NCI-H1436 treated with DMSO at 0.1 percent for 48 hours (cell line): ENCODE measurements around the gene DCUN1D4.

Experiments
- DNase-seq: peaks from one replicate; lab custom pipeline; 2025; lab: John Stamatoyannopoulos, UW

DCUN1D4 gene

GRCh38 chr4:51842554-51843308 lies at the start of gene DCUN1D4:
DCUN1D4 (plus strand) TSS chr4:51843153; CDS start chr4:51843243, 90 bp downstream.
- peak; percentile 96 for DNase-seq

- DNase-seq: no peak
Observed at GRCh38 chr4:51820443-51821234, 22.3 kb upstream of the DCUN1D4 start.

DNA sequence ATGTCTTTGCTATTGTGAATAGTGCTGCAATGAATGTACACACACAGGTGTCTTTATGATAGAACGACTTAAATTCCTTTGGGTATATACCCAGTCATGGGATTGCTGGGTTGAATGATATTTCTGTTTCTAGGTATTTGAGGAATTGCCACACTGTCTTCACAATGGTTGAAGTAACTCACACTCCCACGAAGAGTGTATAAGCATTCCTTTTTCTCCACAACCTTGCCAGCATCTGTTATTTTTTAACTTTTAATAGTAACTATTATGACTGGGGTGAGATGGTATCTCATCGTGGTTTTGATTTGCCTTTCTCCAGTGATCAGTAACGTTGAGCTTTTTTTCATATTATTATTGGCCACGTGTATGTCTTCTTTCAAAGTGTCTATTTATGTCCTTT lies 17.6 kb upstream of the DCUN1D4 start:
- no peak for DNase-seq

DNA sequence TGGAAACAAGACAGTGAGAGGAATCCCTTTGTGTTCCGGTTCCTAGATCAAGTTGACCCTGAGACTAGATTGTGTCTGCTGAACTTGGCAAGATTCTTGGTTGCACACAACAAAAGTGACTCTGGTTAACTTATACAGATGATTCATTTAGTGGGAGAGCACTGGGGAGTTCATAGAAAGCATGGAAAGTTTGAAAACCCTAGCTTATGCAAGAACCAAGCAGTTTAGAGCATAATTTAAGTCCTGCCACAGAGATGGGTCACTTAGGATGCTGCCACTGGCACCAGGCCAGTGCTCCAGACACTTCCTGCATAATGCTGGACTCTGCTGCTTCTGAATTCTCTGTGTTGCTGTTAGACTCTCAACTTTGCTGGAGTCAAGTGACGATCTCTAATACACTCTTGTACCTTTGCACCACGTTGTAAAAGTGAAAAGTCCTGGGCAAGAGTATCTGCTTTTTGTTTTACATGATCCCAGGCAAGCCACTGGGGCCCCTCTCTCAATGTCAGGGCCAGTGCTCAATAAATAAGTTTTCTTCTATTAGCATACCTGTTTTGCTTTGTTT lies 12.7 kb upstream of the DCUN1D4 start:
- no peak for DNase-seq

GRCh38 chr4:51831133-51831532 lies 11.8 kb upstream of the DCUN1D4 start:
- DNase-seq: no peak

DNA sequence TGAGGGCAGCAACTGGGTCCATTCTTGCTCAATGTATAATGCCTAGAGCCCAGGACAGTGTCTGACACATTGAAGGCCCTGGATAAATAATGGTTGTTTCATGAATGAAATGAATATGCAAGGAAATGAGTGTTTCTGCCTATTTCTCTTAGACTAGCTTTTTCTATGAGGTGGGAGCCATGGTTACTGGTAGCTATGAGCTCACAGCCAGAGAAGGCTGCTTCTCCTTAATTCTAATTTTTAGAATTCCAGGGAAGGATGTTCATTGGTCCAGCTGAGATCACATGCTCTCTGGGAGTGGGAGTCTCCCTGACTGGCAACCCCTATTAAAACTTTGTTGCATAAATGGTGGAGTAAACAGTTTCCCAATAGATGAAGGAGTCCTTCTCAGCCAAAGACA lies 9.7 kb upstream of the DCUN1D4 start:
- DNase-seq: no peak

GRCh38 chr4:51835079-51835478 lies 7.9 kb upstream of the DCUN1D4 start:
- DNase-seq: no peak

DNA sequence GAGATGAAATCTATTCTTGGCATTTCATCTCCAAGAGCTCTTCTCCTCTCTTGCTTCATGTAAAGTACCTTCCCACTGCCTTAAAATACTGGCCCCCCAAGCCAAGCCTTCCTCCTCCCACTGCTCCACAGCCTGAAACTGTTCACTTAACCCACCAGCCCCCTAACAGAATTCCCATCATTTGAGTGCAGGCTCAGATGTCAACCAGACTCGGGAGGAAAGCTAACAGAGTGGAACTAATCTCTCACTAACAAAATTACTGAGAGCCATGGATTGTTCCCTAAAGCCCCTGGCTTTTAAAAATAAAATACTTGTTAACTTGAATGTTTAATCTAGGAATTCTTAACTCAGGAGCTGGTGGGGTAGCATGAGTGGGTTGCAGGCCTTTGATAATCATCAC lies 7.1 kb upstream of the DCUN1D4 start:
- no peak for DNase-seq

- DNase-seq: no peak
Observed at GRCh38 chr4:51836549-51836948, 6.4 kb upstream of the DCUN1D4 start.

- DNase-seq: no peak
Observed at GRCh38 chr4:51840781-51841180, 2.2 kb upstream of the DCUN1D4 start.

GRCh38 chr4:51842167-51842553 lies 793 bp upstream of the DCUN1D4 start:
- DNase-seq: no peak

DNA sequence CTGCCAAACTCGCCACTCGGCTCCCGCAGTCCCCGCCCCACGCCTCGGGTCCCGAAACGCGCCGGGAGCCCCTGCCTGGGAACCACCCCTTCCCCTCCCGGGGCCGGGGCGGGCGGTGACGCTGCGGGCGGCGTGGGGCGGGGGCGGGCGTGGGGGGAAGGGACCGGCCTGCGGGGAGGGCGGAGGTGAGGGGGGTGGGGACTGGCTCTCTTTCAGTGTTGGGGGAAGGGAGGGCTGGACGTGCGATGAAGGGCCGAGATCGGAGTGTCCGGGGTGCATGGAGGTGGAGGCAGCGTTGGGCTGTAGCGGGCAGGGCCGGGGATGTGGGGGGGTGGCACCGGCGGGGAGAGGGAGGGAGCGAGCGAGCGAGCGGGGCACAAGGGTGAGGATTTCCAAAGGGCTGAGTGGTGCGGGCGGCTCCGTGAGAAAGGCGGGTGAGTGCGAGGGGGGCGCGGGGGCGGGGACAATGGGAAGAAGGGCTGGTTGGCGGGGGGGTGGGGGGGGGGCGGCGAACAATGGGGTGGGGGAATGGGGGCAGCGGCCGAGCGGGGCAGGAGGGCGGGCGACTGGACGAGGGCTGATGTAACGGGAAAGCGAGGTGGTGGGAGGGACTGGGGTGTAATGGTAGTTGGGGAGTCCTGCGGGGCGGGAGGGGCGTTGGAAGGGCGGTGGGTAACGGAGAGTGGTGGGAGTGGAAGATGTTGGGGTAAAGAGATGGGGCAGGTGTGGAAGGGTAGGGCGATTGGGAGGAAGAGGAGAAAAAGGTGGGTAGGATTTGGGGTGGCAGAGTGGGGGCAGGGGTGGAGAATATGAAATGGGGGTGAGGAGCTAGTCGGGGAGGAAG lies 578 bp downstream of the DCUN1D4 start:
- DNase-seq: no peak

GRCh38 chr4:51844153-51845054 lies 1.5 kb downstream of the DCUN1D4 start:
- peak; percentile 62 for DNase-seq

DNA sequence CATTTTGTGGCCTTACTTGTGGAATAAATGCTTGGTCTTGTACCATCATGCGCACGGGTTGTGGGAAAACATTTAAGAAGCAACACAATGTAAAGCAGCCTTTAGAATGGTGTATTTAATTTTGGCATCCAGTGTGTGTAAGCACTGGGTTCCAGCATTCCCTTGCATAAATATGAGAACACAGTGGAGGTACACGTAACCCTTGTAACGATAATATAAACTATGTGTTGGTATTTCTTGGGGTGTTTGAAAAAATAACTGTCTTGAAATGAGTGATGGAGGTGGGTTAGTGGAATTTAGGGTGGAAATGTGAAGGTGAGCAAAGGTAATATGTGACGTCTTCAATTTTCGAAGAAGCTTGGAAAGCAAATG lies 2.1 kb downstream of the DCUN1D4 start:
- no peak for DNase-seq

DNA sequence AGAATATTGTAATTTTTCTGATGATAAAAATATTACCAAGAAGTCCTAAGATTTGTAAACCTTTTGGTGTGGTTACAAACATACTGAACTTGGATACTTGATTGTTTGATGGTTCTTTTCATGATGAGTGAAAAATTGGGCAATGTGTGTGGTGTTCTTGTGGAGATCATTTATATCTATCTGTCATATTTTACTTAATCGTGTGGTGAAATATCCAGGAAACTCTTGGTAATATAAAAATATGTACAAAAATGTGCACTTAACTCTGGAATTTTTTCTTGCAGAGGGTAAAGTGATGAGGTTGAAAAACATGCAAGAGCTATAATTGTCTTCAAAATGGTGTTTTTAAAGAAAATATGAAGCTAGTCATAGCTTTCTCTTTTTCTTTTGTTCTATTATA lies 2.8 kb downstream of the DCUN1D4 start:
- DNase-seq: no peak

- DNase-seq: no peak
Observed at GRCh38 chr4:51849430-51849829, 6.5 kb downstream of the DCUN1D4 start.

- DNase-seq: no peak
Observed at GRCh38 chr4:51850294-51850693, 7.3 kb downstream of the DCUN1D4 start.

GRCh38 chr4:51851090-51851936 lies 8.4 kb downstream of the DCUN1D4 start:
- DNase-seq: no peak

DNA sequence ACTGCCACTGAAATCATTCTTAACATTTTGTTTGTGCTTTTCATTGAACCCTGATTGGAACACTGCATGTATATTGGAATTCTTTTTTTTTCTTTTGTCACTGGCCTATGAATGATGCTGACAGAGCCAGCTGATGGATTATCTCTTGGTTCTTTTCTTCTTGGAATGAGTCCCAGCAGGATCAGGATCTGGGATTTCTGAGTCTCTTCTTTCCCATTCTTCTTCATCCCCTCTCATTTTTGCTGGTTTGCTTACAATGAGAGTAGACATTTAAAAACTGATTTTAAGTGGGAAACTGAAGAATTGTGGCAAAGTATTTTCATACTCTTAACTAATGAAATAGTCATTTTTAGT lies 9.0 kb downstream of the DCUN1D4 start:
- no peak for DNase-seq

GRCh38 chr4:51853027-51853682 lies 10.2 kb downstream of the DCUN1D4 start:
- no peak for DNase-seq
